Measurements from ENCODE around the gene CDC25B. TPM values are rescaled to one million over a fixed set of nuclear protein-coding genes. Genes with fewer than 3 reads are reported as not detected.

The CDC25B gene
- 31.4 and 35.5 TPM in 2 replicates for total RNA-seq

DNA sequence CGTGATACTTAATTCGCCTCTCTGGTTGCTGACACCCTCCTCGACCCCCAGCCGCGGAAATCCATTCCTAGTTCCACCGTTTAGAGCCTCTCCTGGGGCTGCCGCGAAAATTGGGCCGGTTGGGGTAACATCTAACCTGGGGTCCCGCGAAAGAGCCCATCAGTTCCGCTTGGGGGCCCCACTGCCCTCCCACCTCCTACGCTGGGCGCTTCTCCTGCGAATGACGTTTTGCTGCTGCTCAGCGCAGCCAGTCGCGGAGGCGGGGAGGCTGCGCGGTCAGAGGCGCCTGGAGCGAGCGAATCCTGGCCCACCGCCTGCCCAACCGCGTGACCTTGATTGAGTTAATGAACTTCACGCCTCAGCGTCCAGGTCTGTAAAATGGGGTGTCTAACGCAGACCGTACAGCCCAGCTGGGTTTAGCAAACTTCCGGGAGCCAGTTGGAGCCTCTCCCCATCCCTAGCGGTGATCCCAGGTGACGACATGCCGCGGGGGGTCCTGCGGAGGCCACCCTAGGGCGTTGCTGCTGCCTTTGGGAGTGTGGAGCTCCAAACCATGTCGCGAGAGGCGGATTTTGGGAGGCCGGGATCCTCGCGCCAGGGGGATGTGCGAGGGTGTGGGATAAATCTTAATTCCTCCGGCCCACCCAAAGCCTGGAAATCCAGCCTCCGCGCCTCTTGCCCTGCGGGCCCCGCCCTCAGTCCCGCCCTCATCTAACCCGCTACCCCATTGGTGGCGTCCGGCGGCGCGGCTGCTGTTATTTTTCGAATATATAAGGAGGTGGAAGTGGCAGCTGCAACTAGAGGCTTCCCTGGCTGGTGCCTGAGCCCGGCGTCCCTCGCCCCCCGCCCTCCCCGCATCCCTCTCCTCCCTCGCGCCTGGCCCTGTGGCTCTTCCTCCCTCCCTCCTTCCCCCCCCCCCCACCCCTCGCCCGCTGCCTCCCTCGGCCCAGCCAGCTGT lies at the start of gene CDC25B:
Gene CDC25B (plus strand): TSS at position 800 of the 958 bp plus-strand sequence. CDS start 222 bp downstream, outside the sequence.

DNA sequence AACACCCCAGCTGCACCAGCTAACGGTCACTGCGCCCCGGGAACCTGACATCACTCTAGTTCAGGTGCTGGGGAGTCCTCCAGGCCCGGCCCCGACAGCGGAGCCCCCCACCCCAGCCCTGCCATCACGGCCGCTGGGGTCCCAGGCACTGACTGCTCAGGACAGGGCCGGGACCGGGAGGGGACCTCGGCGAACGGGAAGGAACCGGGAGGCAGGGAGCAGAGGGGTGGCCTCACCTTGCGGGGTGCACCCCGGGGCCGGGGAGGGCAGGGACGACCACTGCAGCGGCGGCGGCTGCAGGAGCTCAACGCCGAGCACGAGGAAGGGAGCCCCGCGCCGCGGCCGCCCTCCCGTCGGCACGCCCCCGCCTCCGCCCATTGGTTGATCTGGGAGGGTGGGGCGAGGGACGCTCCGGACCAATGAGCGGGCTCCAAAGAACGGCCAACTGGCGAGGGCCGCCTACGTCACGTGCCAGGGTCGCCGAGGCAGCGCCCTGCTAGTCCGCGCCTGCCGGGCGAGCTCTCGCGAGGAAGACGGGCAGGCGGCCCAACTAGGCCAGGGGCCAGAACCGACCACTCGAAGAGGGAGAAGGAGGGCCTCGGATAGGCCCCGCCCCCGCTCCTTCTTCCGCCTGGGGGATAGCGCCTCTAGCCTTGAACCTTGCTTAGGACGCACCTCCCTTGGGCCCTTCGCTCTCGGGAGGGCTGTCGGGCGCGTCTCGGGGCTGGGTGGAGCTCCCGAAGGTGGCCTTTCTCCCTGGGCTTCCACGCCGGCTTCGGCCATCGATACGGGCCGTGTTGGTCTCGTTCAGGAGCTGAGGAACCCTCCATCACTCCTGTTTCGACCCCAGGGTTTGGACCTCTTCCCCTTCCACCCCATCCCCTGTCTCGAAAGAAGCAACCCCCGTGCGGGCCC lies 28.4 kb upstream of the CDC25B start, which contains the start of gene ADISSP:
Gene ADISSP (minus strand): TSS at position 327 of the 915 bp plus-strand sequence. CDS start 7,653 bp downstream, outside the sequence.

DNA sequence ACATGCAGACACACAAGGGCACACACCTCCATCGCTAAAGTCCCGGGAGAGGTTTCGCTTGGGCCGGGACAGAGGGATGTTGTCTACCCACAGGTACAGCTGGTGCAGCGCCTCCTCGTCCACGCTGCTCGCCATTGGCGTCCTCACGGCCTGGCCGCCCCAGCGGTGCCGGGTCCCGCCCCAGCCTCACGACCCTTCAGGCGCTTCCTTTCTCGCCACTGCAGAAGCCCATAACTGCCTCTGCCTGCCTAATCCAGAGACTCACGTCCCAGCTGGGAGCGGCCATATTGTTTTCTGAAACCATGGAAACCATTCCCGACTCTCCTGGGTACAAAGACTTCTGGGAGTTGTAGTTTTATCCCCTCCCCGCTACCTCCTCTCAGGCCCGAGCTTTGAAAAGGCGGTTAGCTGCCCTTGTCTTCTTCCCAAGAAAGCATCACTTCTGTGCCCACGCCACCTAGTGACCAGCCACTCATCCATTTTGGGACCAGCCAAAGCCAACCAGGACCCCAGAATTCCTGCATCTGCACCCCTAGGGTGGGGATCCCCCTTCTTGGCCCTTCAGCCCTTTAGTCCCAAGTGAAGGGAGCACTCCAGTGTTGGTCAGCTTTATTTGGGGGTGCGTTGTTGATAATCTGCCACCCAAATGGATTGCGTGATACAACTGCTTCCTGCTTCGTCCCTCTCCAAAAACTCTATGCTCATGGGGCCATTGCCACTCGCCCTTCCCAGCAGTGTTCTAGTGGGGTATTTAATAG lies 14.8 kb upstream of the CDC25B start, which contains the start of gene SPEF1:
Gene SPEF1 (minus strand): TSS at position 296 of the 758 bp plus-strand sequence. CDS start 161 bp downstream, at position 135.

DNA sequence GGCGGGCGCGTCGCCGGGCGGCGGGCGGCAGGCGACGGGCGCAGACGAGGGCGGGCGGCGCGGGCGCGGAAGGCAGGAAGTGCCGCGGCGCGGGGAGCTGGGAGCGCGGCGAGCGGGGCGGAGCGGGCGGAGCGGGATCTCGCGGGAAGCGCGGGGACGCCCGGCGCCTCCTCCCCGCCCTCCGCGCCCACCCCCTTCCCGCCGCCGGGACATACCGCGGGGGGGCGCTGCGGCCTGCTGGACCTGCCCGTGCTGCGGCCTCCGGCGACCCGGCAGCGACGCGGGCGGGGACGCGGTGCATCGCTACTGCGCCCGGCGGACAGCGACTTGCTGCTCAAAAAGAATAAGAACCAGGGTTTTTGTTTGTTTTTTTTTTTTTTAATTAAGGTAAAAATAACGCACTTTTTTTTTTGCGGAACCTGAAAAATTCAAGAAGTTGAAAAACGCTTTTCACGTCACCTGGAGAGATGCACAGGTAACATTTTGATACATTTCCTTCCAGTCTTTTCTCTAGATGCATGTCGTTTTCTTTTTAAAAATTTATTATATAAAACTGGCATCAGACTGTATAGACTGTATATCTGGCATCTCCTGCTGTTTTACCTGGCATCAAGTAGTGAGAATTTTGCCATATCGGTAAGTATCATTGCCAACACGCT lies 9.3 kb upstream of the CDC25B start, which contains the start of gene CENPB:
Gene CENPB (minus strand): TSS at position 76 of the 659 bp plus-strand sequence. CDS start 257 bp downstream, outside the sequence.

DNA sequence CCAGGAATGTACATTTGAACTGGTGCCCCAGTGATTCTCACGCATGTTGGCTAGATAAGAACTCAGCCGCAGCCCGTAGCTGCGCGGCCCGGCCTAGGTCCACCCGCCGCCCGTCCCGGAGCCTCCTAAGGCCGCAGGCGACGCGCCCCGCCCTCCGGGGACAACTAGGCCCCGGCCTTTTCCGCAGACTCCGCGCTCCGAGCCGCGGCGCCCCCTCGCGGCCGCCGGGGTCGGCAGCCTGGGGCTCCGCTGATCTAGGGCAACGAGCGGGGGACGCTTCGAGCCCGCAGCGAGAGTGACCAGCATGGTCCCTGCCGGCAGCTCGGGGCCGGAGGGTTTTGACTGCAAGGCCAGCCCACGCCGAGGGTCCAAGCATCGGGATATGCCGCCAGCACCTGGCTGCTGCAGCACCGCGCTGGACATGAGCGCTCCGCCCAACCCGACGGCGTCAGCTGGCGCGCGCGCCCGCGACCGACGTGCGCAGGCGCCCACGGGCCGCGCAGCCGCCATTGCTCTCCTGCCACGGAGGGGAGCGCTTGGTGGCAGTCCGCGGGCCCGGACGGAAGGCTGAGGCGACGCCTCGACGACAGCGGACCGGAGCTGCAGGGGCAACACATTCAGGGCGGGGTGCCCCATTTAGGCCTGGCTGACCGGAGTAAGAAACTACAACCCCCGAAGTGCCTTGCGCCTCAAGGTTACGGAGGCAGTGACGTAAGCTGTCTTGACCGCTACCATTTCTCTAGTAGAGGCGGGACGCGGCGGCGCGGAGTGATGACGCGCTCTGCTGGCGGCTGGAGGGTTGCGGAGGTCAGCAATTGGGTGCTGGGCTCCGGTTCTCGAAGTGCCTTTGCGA lies 24.2 kb downstream of the CDC25B start, which contains the start of gene AP5S1:
Gene AP5S1 (plus strand): TSS at position 500 of the 853 bp plus-strand sequence. CDS start 1,571 bp downstream, outside the sequence.

DNA sequence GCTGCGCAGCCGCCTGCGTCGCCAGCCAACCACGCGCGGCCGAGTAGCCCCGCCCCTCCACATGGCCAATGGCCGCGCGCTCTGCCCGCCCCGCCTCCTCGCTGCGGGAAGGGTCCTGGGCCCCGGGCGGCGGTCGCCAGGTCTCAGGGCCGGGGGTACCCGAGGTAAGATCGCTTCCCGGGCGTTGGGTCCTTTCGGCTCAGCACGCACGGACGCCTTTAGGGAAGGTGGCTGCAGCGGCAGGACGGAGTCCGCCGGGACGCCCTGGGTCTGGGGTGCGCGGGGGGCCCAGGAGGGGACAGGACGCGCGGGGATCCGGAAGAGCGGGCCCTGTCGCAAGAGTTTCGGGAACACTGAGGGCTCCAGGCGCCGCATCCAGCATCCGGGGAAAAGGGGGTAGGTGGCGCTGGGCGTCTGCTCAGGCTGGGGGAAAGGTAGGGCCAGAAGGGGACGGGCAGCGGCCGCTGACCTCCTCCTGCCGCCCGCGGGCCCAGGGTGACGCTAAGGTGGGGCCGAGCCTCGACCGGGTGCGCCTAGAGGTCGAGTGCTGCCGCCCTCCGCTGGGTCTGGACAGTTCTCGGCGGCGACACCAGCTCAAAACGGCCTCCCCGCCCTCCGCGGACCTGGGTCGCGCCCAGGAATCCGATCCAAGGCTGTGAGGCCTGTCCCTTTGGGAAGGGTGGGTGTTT lies 50.8 kb downstream of the CDC25B start, which contains the start of gene MAVS:
Gene MAVS (plus strand): TSS at position 95 of the 689 bp plus-strand sequence. CDS start 7,791 bp downstream, outside the sequence.

Other genes with a start within 250 kb of the CDC25B start
- not detected in 2 replicates for gene GFRA4, start 132.9 kb upstream of the CDC25B start, total RNA-seq
- gene ADAM33, start 114.3 kb upstream of the CDC25B start, total RNA-seq, result 0.16 TPM in 1 of 2 replicates, not detected in the other
- gene SIGLEC1, start 83.7 kb upstream of the CDC25B start, total RNA-seq, result not detected in 2 replicates
- gene HSPA12B, start 63.6 kb upstream of the CDC25B start, total RNA-seq, result 11.1 and 17.6 TPM in 2 replicates
- gene ADISSP, start 28.6 kb upstream of the CDC25B start, total RNA-seq, result 14.9 and 18.9 TPM in 2 replicates
- gene SPEF1, start 14.9 kb upstream of the CDC25B start, total RNA-seq, result 0.13 TPM in 1 of 2 replicates, not detected in the other
- gene CENPB, start 9.6 kb upstream of the CDC25B start, total RNA-seq, result 76.7 and 79.2 TPM in 2 replicates
- gene AP5S1, start 24.2 kb downstream of the CDC25B start, total RNA-seq, result 13.1 and 19.1 TPM in 2 replicates
- 12.0 and 23.2 TPM in 2 replicates for gene MAVS, start 50.5 kb downstream of the CDC25B start, total RNA-seq
- gene PANK2, start 93.1 kb downstream of the CDC25B start, total RNA-seq, result 35.3 and 40.1 TPM in 2 replicates
- gene RNF24, start 219.2 kb downstream of the CDC25B start, total RNA-seq, result 0.81 and 3.9 TPM in 2 replicates